Sigmoid colon (tissue), 7 donors: ENCODE data around the gene PPIB. TPM values are rescaled to one million over a fixed set of nuclear protein-coding genes. Genes with fewer than 3 reads are reported as not detected.

Experiments used
- polyA plus RNA-seq, 3 donors: library from polyadenylated mRNA; stranded (reverse); fragments of 200-250 nt; gene quantifications; one replicate each; pipeline ENCODE4 v1.2.3, GENCODE V29; 2013
- small RNA-seq, 3 donors: library from RNA; depleted of rRNA; stranded (forward); fragments of <200 nt; gene quantifications; one replicate each; pipeline ENCODE3, GENCODE V24; 2016
- total RNA-seq, 4 donors: library from RNA; depleted of rRNA; stranded (reverse); fragments of >200 nt; gene quantifications; one replicate each; pipeline ENCODE4 v1.1.0, GENCODE V29; 2016
- donor health status: healthy with polysubstance abuse.
- donor health status: Bipolar disorder and iron deficiency.
- donor health status: healthy.

The PPIB gene
- total and polyA plus RNA-seq, 7 donors = 154 to 647 (median 169) TPM

Small RNA genes within 50 kb of the gene (small RNA-seq; reads per million reads assigned to genes)
- gene RF00019 = 0 reads per million in 3 donors

Other genes starting within 250 kb of the PPIB start
- 1 to 10 TPM; 2.1 to 5.5 (median 3.3) TPM for gene DAPK2, start 116.5 kb downstream of the PPIB start, total RNA-seq
- gene DAPK2, start 116.5 kb downstream of the PPIB start, polyA plus RNA-seq = 10 to 100 TPM; 19.2 to 27.7 (median 21.7) TPM
- 10 to 100 TPM; 24.7 to 51.7 (median 42.2) TPM for gene CIAO2A, start 69.2 kb downstream of the PPIB start, total RNA-seq
- 100 to 1,000 TPM; 118 to 339 (median 223) TPM for gene CIAO2A, start 69.2 kb downstream of the PPIB start, polyA plus RNA-seq
- 10 to 100 TPM; 74.5 to 88.1 (median 81.5) TPM for gene SNX1, start 67.0 kb downstream of the PPIB start, total RNA-seq
- gene SNX1, start 67.0 kb downstream of the PPIB start, polyA plus RNA-seq = 10 to 100 TPM; 70.3 to 86.7 (median 70.9) TPM
- gene SNX22, start 11.3 kb downstream of the PPIB start, total RNA-seq = under 1 TPM in 3 of 4 donors, not detected in 1; under 0.01 to 0.95 (median 0.83) TPM
- 1 to 10 TPM in 1 of 3 donors, under 1 TPM in 1, not detected in 1; 0.23 to 8.4 TPM for gene SNX22, start 11.3 kb downstream of the PPIB start, polyA plus RNA-seq
- gene CSNK1G1, start 193.2 kb upstream of the PPIB start, total RNA-seq = 10 to 100 TPM in 2 of 4 donors, 1 to 10 TPM in 2; 7.8 to 24.3 (median 14.5) TPM
- 1 to 10 TPM; 3.0 to 6.8 (median 4.9) TPM for gene CSNK1G1, start 193.2 kb upstream of the PPIB start, polyA plus RNA-seq
- gene PCLAF, start 218.4 kb upstream of the PPIB start, total RNA-seq = 1 to 10 TPM in 3 of 4 donors, not detected in 1; 1.1 to 3.9 (median 1.7) TPM
- 10 to 100 TPM in 2 of 3 donors, 1 to 10 TPM in 1; 9.0 to 83.0 (median 40.2) TPM for gene PCLAF, start 218.4 kb upstream of the PPIB start, polyA plus RNA-seq
- 10 to 100 TPM; 11.0 to 26.6 (median 12.2) TPM for gene TRIP4, start 224.8 kb upstream of the PPIB start, total RNA-seq
- 10 to 100 TPM; 22.6 to 48.3 (median 47.4) TPM for gene TRIP4, start 224.8 kb upstream of the PPIB start, polyA plus RNA-seq